C4-2B (cell line): ENCODE data around the gene PTPRD.

Source experiments
- H3K27ac ChIP-seq: fragments of 450-650 bp; 2 replicates; pipeline ENCODE4 v1.5.1; 2017
- CTCF ChIP-seq: fragments of 450-650 bp; conservative IDR thresholded peaks from 2 replicates; pipeline ENCODE4 v1.5.1; 2017; ENCODE audit warnings: mild to moderate bottlenecking
- ZFX ChIP-seq: fragments of 450-650 bp; IDR thresholded peaks from 2 replicates; pipeline ENCODE4 v1.6.1; 2017

The PTPRD gene

GRCh38 chr9:8492679-8493078 is 2120.1 kb downstream of the PTPRD start:
- TF ChIP-seq ZFX (no peak), CTCF (no peak)
- no peak overlapping the region for H3K27ac ChIP-seq

GRCh38 chr9:8492024-8492423 is 2120.8 kb downstream of the PTPRD start:
- no peak overlapping the region for H3K27ac ChIP-seq

GRCh38 chr9:8491563-8491962 is 2121.2 kb downstream of the PTPRD start:
- TF ChIP-seq CTCF (no peak), ZFX (no peak)
- no peak overlapping the region for H3K27ac ChIP-seq

More at GRCh38 chr9:8492024-8492423, 2120.8 kb downstream of the PTPRD start:
- TF ChIP-seq CTCF = no peak
- no peak for TF ChIP-seq ZFX

GRCh38 chr9:8489835-8490234 is 2123.0 kb downstream of the PTPRD start:
- no peak overlapping the region for H3K27ac ChIP-seq
- TF ChIP-seq ZFX (no peak), CTCF (no peak)

- TF ChIP-seq ZFX (no peak), CTCF (peak; percentile 25)
- H3K27ac ChIP-seq = no peak overlapping the region
Observed at GRCh38 chr9:8486095-8486494, 2126.7 kb downstream of the PTPRD start.

- TF ChIP-seq ZFX = no peak
- no peak for TF ChIP-seq CTCF
Observed at GRCh38 chr9:8484597-8485191, 2128.1 kb downstream of the PTPRD start.

GRCh38 chr9:8477450-8477849 is 2135.4 kb downstream of the PTPRD start:
- no peak overlapping the region for H3K27ac ChIP-seq
- TF ChIP-seq CTCF (no peak), ZFX (no peak)

More at GRCh38 chr9:8484597-8485191, 2128.1 kb downstream of the PTPRD start:
- H3K27ac ChIP-seq = no peak overlapping the region
